Neural cell (in vitro differentiated cells): Measurements from ENCODE around the gene SRP54. TPM values are rescaled to one million over a fixed set of nuclear protein-coding genes. Genes with fewer than 3 reads are reported as not detected.

Source experiments
- H2AFZ ChIP-seq: fragments of 200-600, 300-800 bp; sonication (generic), shearing (Covaris generic); 2 replicates; pipeline ENCODE4 v1.6.0; 2014; ENCODE audit warnings: low read depth, mild to moderate bottlenecking, antibody characterized with exemption, low read length, moderate library complexity
- H3F3A ChIP-seq: fragments of 200-600 bp; shearing (Covaris generic); 2 replicates; pipeline ENCODE4 v1.6.1; 2016; ENCODE audit warnings: mild to moderate bottlenecking, moderate library complexity, mixed read lengths, antibody characterized with exemption, low read length; ENCODE audit not compliant: insufficient read depth, poor library complexity, severe bottlenecking
- H3K27ac ChIP-seq: fragments of 200-600, 300-800 bp; sonication (generic), shearing (Covaris generic); 2 replicates; pipeline ENCODE4 v1.5.1; 2014; ENCODE audit warnings: mild to moderate bottlenecking, low read length, moderate library complexity
- H3K27me3 ChIP-seq: fragments of 300-800, 200-600 bp; sonication (generic), shearing (Covaris generic); 2 replicates; pipeline ENCODE4 v1.6.0; 2014; ENCODE audit warnings: mild to moderate bottlenecking, low read depth, low read length, moderate library complexity; ENCODE audit not compliant: insufficient read depth
- H3K36me3 ChIP-seq: fragments of 300-800, 200-600 bp; sonication (generic), shearing (Covaris generic); 2 replicates; pipeline ENCODE4 v1.5.1; 2014; ENCODE audit warnings: mild to moderate bottlenecking, antibody characterized with exemption, low read length, moderate library complexity; ENCODE audit not compliant: insufficient read depth
- H3K4me2 ChIP-seq: fragments of 300-800, 200-600 bp; sonication (generic), shearing (Covaris generic); 2 replicates; pipeline ENCODE4 v1.6.0; 2014; ENCODE audit warnings: mild to moderate bottlenecking, low read length
- H3K4me3 ChIP-seq: fragments of 300-800, 200-600 bp; sonication (generic), shearing (Covaris generic); 2 replicates; pipeline ENCODE4 v1.5.1; 2014; ENCODE audit warnings: mild to moderate bottlenecking, low read length, moderate library complexity
- H3K79me2 ChIP-seq: fragments of 200-600 bp; shearing (Covaris generic); replicated peaks from 2 replicates; pipeline ENCODE4 v1.6.0; 2014; ENCODE audit warnings: mild to moderate bottlenecking, low read length, moderate library complexity; ENCODE audit not compliant: insufficient read depth
- H3K9ac ChIP-seq: fragments of 300-800, 200-600 bp; sonication (generic), shearing (Covaris generic); 2 replicates; pipeline ENCODE4 v1.6.1; 2016; ENCODE audit warnings: mild to moderate bottlenecking, low read length, mixed read lengths
- H3K9me2 ChIP-seq: fragments of 200-600 bp; shearing (Covaris generic); 2 replicates; pipeline ENCODE4 v1.6.1; 2016; ENCODE audit warnings: mild to moderate bottlenecking, low read length, mixed read lengths; ENCODE audit not compliant: insufficient read depth
- H3K9me3 ChIP-seq: fragments of 200-600, 300-800 bp; sonication (generic), shearing (Covaris generic); 2 replicates; pipeline ENCODE4 v1.6.1; 2016; ENCODE audit warnings: mild to moderate bottlenecking, mixed run types, low read length, moderate library complexity, mixed read lengths
- H4K20me1 ChIP-seq: fragments of 200-600 bp; shearing (Covaris generic); 2 replicates; pipeline ENCODE4 v1.6.1; 2016; ENCODE audit warnings: mild to moderate bottlenecking, mixed run types; ENCODE audit not compliant: insufficient read depth
- CTCF ChIP-seq: fragments of 450-650 bp; IDR thresholded peaks from 2 replicates; pipeline ENCODE4 v1.5.1; 2014; ENCODE audit warnings: antibody characterized with exemption, mild to moderate bottlenecking, moderate library complexity; ENCODE audit not compliant: poor library complexity, severe bottlenecking
- EP300 ChIP-seq: fragments of 450-650 bp; conservative IDR thresholded peaks from 2 replicates; pipeline ENCODE4 v1.6.1; 2014; ENCODE audit warnings: antibody characterized with exemption, mild to moderate bottlenecking, moderate library complexity; ENCODE audit not compliant: poor library complexity, severe bottlenecking
- EZH2 ChIP-seq: fragments of 200-600, 300-800 bp; shearing (Covaris generic), sonication (generic); IDR thresholded peaks from 2 replicates; pipeline ENCODE4 v1.6.1; 2014; ENCODE audit warnings: antibody characterized with exemption, low read length, borderline replicate concordance, mild to moderate bottlenecking; ENCODE audit not compliant: insufficient read depth, poor library complexity, severe bottlenecking
- MXI1 ChIP-seq: fragments of 450-650 bp; conservative IDR thresholded peaks from 2 replicates; pipeline ENCODE4 v1.6.1; 2014; ENCODE audit warnings: antibody characterized with exemption, mild to moderate bottlenecking; ENCODE audit not compliant: poor library complexity, severe bottlenecking
- POLR2AphosphoS5 ChIP-seq: IDR thresholded peaks from 2 replicates; pipeline ENCODE4 v1.6.1; 2012
- RAD21 ChIP-seq: fragments of 450-650 bp; conservative IDR thresholded peaks from 2 replicates; pipeline ENCODE4 v1.6.1; 2014; ENCODE audit warnings: antibody characterized with exemption, mild to moderate bottlenecking, moderate library complexity
- REST ChIP-seq: IDR thresholded peaks from 2 replicates; pipeline ENCODE4 v1.6.1; 2012; ENCODE audit warnings: borderline replicate concordance
- SMC3 ChIP-seq: fragments of 450-650 bp; conservative IDR thresholded peaks from 2 replicates; pipeline ENCODE4 v1.6.1; 2014; ENCODE audit warnings: antibody characterized with exemption, mild to moderate bottlenecking, moderate library complexity; ENCODE audit not compliant: poor library complexity
- TAF1 ChIP-seq: IDR thresholded peaks from 2 replicates; pipeline ENCODE4 v1.6.1; 2012; ENCODE audit warnings: low read depth
- polyA minus RNA-seq: library from RNA; depleted of rRNA, polyadenylated mRNA; stranded (reverse); fragments of >200 nt; gene quantifications from 2 replicates; pipeline ENCODE4 v1.2.3, GENCODE V29; 2014
- polyA plus RNA-seq: library from polyadenylated mRNA; depleted of rRNA; stranded (reverse); fragments of >200 nt; gene quantifications from 2 replicates; pipeline ENCODE4 v1.2.3, GENCODE V29; 2014

The SRP54 gene
- polyA plus RNA-seq: 90.0 and 110 TPM in 2 replicates
- polyA minus RNA-seq: 98.1 and 110 TPM in 2 replicates

DNA sequence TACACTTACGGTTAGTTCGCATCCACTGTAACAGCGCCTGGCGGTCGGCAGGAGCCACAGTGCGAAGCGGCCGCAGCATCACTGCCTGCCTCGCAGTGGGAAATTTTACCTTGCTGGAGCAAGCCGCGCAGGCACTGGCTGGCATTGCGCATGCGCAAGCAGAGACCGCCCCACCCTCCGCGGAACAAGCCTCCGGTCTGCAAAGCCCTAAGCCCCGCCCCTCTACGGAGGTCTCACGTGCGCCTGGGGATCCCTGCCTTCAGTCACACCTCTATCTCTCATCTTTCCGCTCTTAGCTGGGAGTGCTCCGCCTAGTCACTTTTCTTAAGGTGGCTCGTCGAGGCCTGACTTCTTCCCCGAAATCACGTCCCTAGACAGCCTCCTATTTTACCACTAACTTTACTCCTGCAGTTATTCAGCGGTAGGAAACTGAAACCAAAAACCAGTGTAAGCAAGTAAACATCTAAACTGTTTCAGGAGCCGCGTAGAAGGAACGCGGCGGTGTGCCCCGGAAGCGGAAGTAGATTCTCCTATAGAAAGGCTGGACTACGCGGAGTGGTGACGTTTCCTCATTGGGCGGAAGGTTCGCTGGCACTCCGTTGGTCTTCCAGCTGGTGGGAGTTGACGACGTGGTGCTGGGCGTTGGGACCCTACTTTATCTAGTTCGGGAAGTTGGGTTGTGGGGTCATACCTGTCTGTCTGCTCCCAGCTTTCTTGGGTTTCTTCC lies at the start of gene SRP54:
Gene SRP54, plus strand, starts transcription at position 572 of the 727 bp plus-strand sequence. CDS start 13,718 bp downstream, outside the sequence.
- Histone ChIP-seq H3K27me3 (no peaks in the 10 kb centered on the region), H3K9me2 (no peaks in the 10 kb centered on the region), H3K36me3 (no peaks in the 10 kb centered on the region), H3K9ac (peak within 1 kb of the TSS; percentile 66), H3K79me2 (peaks cover 33% of the 10 kb centered on the region), H3K4me2 (peak within 1 kb of the TSS; percentile 99), H3F3A (peaks cover 11% of the 10 kb centered on the region), H3K4me3 (peak within 1 kb of the TSS; percentile 81), H3K9me3 (no peaks in the 10 kb centered on the region), H4K20me1 (no peaks in the 10 kb centered on the region), H2AFZ (peak within 1 kb of the TSS; percentile 89), H3K27ac (peak within 1 kb of the TSS; percentile 86)
- no peak for TF ChIP-seq EZH2
- peak; percentile 0 for TF ChIP-seq SMC3
- peak; percentile 84 for TF ChIP-seq POLR2AphosphoS5
- peak; percentile 83 for TF ChIP-seq TAF1
- TF ChIP-seq REST: peak; percentile 70
- TF ChIP-seq CTCF: no peak
- TF ChIP-seq EP300: peak; percentile 69
- TF ChIP-seq MXI1: peak; percentile 94
- peak; percentile 45 for TF ChIP-seq RAD21

- no peak overlapping the region for H3K4me3 ChIP-seq
- H4K20me1 ChIP-seq: no peaks in the 10 kb centered on the region
- H3K9me3 ChIP-seq: no peaks in the 10 kb centered on the region
- H3K9me2 ChIP-seq: no peaks in the 10 kb centered on the region
- no peaks in the 10 kb centered on the region for H3K27me3 ChIP-seq
- no peak overlapping the region for H3K27ac ChIP-seq
- no peaks in the 10 kb centered on the region for H3K36me3 ChIP-seq
- H3K79me2 ChIP-seq: no peaks in the 10 kb centered on the region
- H3K4me2 ChIP-seq: no peak overlapping the region
- no peak for TF ChIP-seq MXI1
- no peaks in the 10 kb centered on the region for H3F3A ChIP-seq
- no peak overlapping the region for H2AFZ ChIP-seq
- no peak overlapping the region for H3K9ac ChIP-seq
These were observed 49.5 kb upstream of the SRP54 start for GRCh38 chr14:34933301-34933700.
